ENCODE results near the gene BATF3. TPM values are rescaled to one million over a fixed set of nuclear protein-coding genes. Genes with fewer than 3 reads are reported as not detected.

The BATF3 gene
- total RNA-seq, 1 experiment from 2014 or later = 2.1 TPM

DNA sequence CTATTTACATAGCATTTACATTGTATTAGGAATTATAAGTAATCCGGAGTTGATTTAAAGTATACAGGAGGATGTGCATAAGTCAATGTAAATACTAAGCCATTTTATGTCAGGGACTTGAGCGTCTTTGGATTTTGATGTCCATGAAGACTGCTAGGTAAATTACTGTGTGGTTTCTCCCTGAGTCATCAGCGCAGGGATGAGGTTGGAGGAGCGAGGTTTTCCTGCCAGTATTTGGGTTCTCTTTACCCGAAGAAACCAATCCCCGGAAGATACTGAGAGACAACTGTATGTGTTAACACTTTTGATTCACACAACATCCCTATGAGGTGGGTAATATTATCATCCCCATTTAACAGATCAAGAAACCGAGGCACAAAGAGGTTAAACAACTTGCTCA is 29.3 kb downstream of the BATF3 start:
- no peak overlapping the region for H2BK20ac ChIP-seq (ENCODE audit: low read depth, low read length, poor library complexity, severe bottlenecking)
- Mint-ChIP-seq H3K27ac (no peak overlapping the region), H3K36me3 (ENCODE audit: insufficient read depth in 1 of 3, low read depth in 3 of 3) (no peaks in the 10 kb centered on the region; a peak in 1 of 7 replicates), H3K4me1 (peaks cover 20 to 25% of the 10 kb centered on the region in 2 experiments), H3K9me3 (no peaks in the 10 kb centered on the region; a peak in 1 of 5 replicates), H3K4me3 (no peak overlapping the region), H3K27me3 (ENCODE audit: low read depth) (peaks cover 23% of the 10 kb centered on the region)
- H2BK120ac ChIP-seq (ENCODE audit: low read depth, low read length, poor library complexity, severe bottlenecking) = no peak overlapping the region
- no peak overlapping the region for H3K4me2 ChIP-seq (ENCODE audit: insufficient read depth, insufficient read length, low read length)
- H3K23ac ChIP-seq (ENCODE audit: insufficient read length, low read depth, low read length) = no peak overlapping the region
- H3K4ac ChIP-seq (ENCODE audit: low read depth, low read length) = no peak overlapping the region
- H2BK15ac ChIP-seq (ENCODE audit: low read depth, low read length) = no peak overlapping the region
- peaks cover 9% of the 10 kb centered on the region; the same call in 1 of the 2 replicates for H3K4me1 ChIP-seq (ENCODE audit: insufficient read depth, low read length)
- H3K27ac ChIP-seq (ENCODE audit: insufficient read length, low read depth, low read length) = no peak overlapping the region
- no peak overlapping the region for H3T11ph ChIP-seq (ENCODE audit: low read length)
- TF ChIP-seq, protein P1, sequence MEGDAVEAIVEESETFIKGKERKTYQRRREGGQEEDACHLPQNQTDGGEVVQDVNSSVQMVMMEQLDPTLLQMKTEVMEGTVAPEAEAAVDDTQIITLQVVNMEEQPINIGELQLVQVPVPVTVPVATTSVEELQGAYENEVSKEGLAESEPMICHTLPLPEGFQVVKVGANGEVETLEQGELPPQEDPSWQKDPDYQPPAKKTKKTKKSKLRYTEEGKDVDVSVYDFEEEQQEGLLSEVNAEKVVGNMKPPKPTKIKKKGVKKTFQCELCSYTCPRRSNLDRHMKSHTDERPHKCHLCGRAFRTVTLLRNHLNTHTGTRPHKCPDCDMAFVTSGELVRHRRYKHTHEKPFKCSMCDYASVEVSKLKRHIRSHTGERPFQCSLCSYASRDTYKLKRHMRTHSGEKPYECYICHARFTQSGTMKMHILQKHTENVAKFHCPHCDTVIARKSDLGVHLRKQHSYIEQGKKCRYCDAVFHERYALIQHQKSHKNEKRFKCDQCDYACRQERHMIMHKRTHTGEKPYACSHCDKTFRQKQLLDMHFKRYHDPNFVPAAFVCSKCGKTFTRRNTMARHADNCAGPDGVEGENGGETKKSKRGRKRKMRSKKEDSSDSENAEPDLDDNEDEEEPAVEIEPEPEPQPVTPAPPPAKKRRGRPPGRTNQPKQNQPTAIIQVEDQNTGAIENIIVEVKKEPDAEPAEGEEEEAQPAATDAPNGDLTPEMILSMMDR (conservative IDR thresholded peaks at IDR 0.05) = no peak
- no peak overlapping the region for H2AFZ ChIP-seq (ENCODE audit: low read length)
- H4K5ac ChIP-seq (ENCODE audit: insufficient read length, low read depth, low read length) = no peak overlapping the region
- H3K79me1 ChIP-seq (ENCODE audit: insufficient read depth, low read depth, low read length, poor library complexity, severe bottlenecking) = no peaks in the 10 kb centered on the region
- H4K8ac ChIP-seq (replicated peaks; ENCODE audit: insufficient read length, low read depth, low read length) = no peak overlapping the region
- H3K27me3 ChIP-seq (ENCODE audit: insufficient read depth, low read length) = peaks cover 2% of the 10 kb centered on the region; the same call in 1 of the 2 replicates
- H4K20me1 ChIP-seq (ENCODE audit: control insufficient read depth, insufficient read depth, insufficient read length) = no peaks in the 10 kb centered on the region
- DNase-seq = no peak
- H3K56ac ChIP-seq (ENCODE audit: insufficient read length, low read depth, low read length) = no peak overlapping the region
- no CpG with 5 or more reads among the region's 7 CpGs for WGBS (ENCODE audit: extremely low coverage, insufficient read length, low lambda C conversion rate)
- no peak overlapping the region for H3K9ac ChIP-seq (ENCODE audit: extremely low read depth, insufficient read length, low read length)
- no peaks in the 10 kb centered on the region for H3K23me2 ChIP-seq (ENCODE audit: insufficient read length, low read depth, low read length, poor library complexity, severe bottlenecking)
- no peak overlapping the region for H2BK12ac ChIP-seq (ENCODE audit: insufficient read length, low read depth, low read length)
- H3K14ac ChIP-seq (ENCODE audit: insufficient read depth, low read length) = no peak overlapping the region
- no peaks in the 10 kb centered on the region for H3K9me3 ChIP-seq (ENCODE audit: control insufficient read depth, low read depth, low read length)
- H4K91ac ChIP-seq (ENCODE audit: insufficient read length, low read depth, low read length) = no peak overlapping the region
- no peak overlapping the region for H2AK5ac ChIP-seq (ENCODE audit: insufficient read length, low read length)
- H2BK5ac ChIP-seq (ENCODE audit: insufficient read length, low read length) = no peak overlapping the region
- no peaks in the 10 kb centered on the region for H3K79me2 ChIP-seq (ENCODE audit: insufficient read depth, low read length)
- H3K18ac ChIP-seq (ENCODE audit: insufficient read length, low read depth, low read length) = no peak overlapping the region
